Ovary (tissue), 9 donors: ENCODE measurements around the gene IRX6. TPM values are rescaled to one million over a fixed set of nuclear protein-coding genes. Genes with fewer than 3 reads are reported as not detected.

ENCODE experiments used
- DNase-seq, 5 donors: peaks; one replicate each; pipeline ENCODE4 v3.0.0-alpha.2; 2019 to 2020
- H3K27ac ChIP-seq, 2 donors: fragments of 200-600 bp; one replicate each; pipeline versions ENCODE4 v1.5.1 to v1.8.0; 2019 to 2022
- H3K27me3 ChIP-seq: fragments of 200-600 bp; one replicate; pipeline ENCODE4 v1.8.0; 2022
- H3K36me3 ChIP-seq: fragments of 200-600 bp; sonication (generic); one replicate; pipeline ENCODE4 v1.5.1; 2019
- H3K4me1 ChIP-seq: one replicate; pipeline ENCODE4 v1.8.1; 2013; ENCODE audit warnings: mild to moderate bottlenecking, moderate library complexity; ENCODE audit not compliant: insufficient read depth
- H3K4me3 ChIP-seq: fragments of 200-600 bp; sonication (generic); one replicate; pipeline ENCODE4 v1.5.1; 2017
- H3K9me3 ChIP-seq, 2 donors: fragments of 200-600 bp in 1 of 2; sonication (generic) in 1 of 2; one replicate each; pipeline versions ENCODE4 v1.5.1 to v1.8.1; 2013 to 2019; ENCODE audit warnings: mild to moderate bottlenecking in 1 of 2, moderate library complexity in 1 of 2
- CTCF ChIP-seq, 3 donors: fragments of 450-650 bp in 2 of 3; fragments of 200-600 bp in 1 of 3; IDR thresholded peaks; one replicate each; pipeline versions ENCODE4 v1.5.1 to v1.8.0; 2016 to 2022; ENCODE audit warnings: antibody characterized with exemption in 3 of 3, mild to moderate bottlenecking in 1 of 3
- EP300 ChIP-seq: sonication (generic); formaldehyde crosslinking; IDR thresholded peaks from one replicate; pipeline ENCODE4 v1.6.1; 2017; ENCODE audit warnings: antibody characterized with exemption
- POLR2A ChIP-seq: fragments of 450-650 bp; IDR thresholded peaks from one replicate; pipeline ENCODE4 v1.6.1; 2017; ENCODE audit warnings: antibody characterized with exemption, mild to moderate bottlenecking, moderate library complexity
- WGBS, 3 donors: extraction: QIAGEN DNeasy Blood & Tissue Kit in 1 of 3; methylation state at CpG; one replicate each; pipeline versions ENCODE4 v1.1.5 to v1.1.7; 2013 to 2017; 5-methylcytosine and 5-hydroxymethylcytosine counted together
- intact Hi-C, 4 donors: fragments of 100-400 bp; cut with DNase I; formaldehyde crosslinking; loops; one replicate each; pipeline versions ENCODE4 v1.11.0 to v1.15.1; 2022 to 2023
- polyA plus RNA-seq, 2 donors: library from polyadenylated mRNA; stranded (reverse); fragments of 200-250 nt in 1 of 2; fragments of 350-450 nt in 1 of 2; fragmentation: Illumina TruSeq in 1 of 2; extraction: RNeasy Lipid Tissue Mini Kit (QIAGEN cat#74804) in 1 of 2; gene quantifications; one replicate each; pipeline ENCODE4 v1.2.3, GENCODE V29; 2013 to 2014
- total RNA-seq, 7 donors: library from RNA; depleted of rRNA in 2 of 7; stranded (reverse); fragments of >200 nt in 2 of 7; fragmentation: NEBNext Ultra II Directional in 3 of 7; extraction: Animal tissue kit (Norgen Biotek cat#: 25700) in 3 of 7; gene quantifications; one replicate each; pipeline versions ENCODE4 v1.1.0 to v1.2.4, GENCODE V29; 2016 to 2023
- donor health status: DM: no; HTN: no; CAD: no; lungs with moderate emphysema.
- donor health status: DM: no; HTN: no; CAD: no.
- donor health status: Bipolar disorder and iron deficiency.
- donor health status: DM: yes; HTN: yes; CAD: no.
- donor health status: DM: no; HTN: no; CAD: no.
- donor health status: DM: yes; HTN: yes; CAD: no.

IRX6 gene
- total and polyA plus RNA-seq, 9 donors, result 0.06 to 0.80 (median 0.10) TPM; not detected in 3

DNA sequence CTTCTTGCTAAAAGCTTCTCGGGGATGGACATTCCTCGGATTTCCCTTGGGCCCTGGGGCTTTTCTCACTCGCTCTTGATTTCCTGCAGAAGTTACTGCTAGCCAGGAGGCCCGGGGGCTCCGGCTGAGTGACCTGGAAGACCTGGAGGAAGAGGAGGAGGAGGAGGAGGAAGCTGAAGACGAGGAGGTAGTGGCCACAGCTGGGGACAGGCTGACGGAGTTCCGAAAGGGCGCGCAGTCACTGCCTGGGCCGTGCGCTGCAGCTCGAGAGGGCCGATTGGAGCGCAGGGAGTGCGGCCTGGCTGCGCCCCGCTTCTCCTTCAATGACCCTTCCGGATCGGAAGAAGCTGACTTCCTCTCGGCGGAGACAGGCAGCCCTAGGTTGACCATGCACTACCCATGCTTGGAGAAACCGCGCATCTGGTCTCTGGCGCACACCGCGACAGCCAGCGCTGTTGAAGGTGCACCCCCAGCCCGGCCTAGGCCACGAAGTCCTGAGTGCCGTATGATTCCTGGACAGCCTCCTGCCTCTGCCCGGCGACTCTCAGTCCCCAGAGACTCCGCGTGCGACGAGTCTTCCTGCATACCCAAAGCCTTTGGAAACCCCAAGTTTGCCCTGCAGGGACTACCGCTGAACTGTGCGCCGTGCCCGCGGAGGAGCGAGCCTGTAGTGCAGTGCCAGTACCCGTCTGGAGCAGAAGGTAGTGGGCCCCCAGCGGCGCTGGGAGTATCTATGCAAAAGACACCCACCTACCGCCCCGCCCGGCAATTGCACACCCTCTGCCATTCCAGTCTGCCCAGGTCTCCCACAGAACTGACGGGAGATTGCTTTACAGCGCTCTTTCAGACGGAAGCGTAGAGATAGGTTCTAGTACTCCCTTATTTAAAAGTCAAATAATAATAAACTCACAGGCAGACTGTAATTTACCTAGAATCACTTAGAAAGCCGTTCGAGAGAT is 4.9 kb downstream of the IRX6 start:
- H3K4me3 ChIP-seq, result no peak overlapping the region
- no peaks in the 10 kb centered on the region for H3K27me3 ChIP-seq
- no peaks in the 10 kb centered on the region for H3K4me1 ChIP-seq
- H3K36me3 ChIP-seq, result no peaks in the 10 kb centered on the region
- 50 to 58% (median 51%) methylated on average over 54 to 55 of the region's 55 CpGs for WGBS, 3 donors
- H3K27ac ChIP-seq, result no peak overlapping the region
- intact Hi-C loops, result no loop called here
- no peak for DNase-seq
- TF ChIP-seq CTCF (IDR thresholded peaks at IDR 0.05) (no peak), POLR2A (no peak), EP300 (no peak)
- no peaks in the 10 kb centered on the region for H3K9me3 ChIP-seq

DNA sequence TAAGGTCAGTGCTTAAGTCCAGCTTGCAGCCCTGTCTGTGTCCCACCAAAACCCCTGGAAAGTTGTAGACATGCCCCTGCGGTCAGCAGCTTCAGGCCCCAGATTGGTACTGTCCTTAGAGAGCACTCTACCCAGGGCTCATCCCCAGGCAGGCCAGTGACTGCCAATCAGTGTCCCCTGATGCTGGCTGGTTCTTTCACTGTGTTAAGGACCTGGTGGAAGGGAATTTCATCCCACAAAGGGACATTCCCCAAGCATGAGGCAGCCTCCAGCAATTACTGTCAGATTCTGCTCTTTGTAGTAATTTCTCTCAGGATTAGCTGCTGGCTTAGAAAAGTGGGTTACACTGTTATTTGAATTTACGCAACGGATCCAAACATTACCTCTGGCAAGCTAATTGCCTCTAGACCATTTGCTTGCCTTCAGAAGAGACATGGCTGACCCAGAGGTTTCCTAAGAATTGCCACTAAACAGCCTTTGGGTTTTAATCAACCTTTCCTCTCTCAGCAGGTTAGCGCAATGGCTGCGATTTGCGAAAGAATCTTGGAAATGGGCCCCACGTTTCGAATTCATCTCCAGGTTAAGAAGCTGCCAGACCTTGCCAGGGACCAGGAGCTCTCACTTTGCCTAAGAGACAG is 5.9 kb downstream of the IRX6 start:
- intact Hi-C loops, result no loop called here
- no peaks in the 10 kb centered on the region for H3K36me3 ChIP-seq
- H3K27me3 ChIP-seq, result no peaks in the 10 kb centered on the region
- TF ChIP-seq EP300 (no peak), CTCF (IDR thresholded peaks at IDR 0.05) (no peak), POLR2A (no peak)
- DNase-seq, result no peak
- WGBS, 3 donors, result 63 to 71% (median 69%) methylated on average over 8 of the region's 8 CpGs
- no peaks in the 10 kb centered on the region for H3K9me3 ChIP-seq
- H3K4me3 ChIP-seq, result no peak overlapping the region
- no peaks in the 10 kb centered on the region for H3K4me1 ChIP-seq
- no peak overlapping the region for H3K27ac ChIP-seq

- Histone ChIP-seq H3K36me3 (no peaks in the 10 kb centered on the region), H3K4me1 (no peaks in the 10 kb centered on the region), H3K27ac (no peak overlapping the region), H3K4me3 (no peak overlapping the region), H3K9me3 (no peaks in the 10 kb centered on the region), H3K27me3 (no peaks in the 10 kb centered on the region)
- intact Hi-C loops, result no loop called here
- WGBS, 3 donors, result 27 to 39% (median 35%) methylated on average over 53 of the region's 53 CpGs
- DNase-seq, result no peak
- TF ChIP-seq EP300, result no peak
- no peak for TF ChIP-seq POLR2A
- no peak for TF ChIP-seq CTCF (IDR thresholded peaks at IDR 0.05)
Observed at GRCh38 chr16:55330781-55331647, 7.0 kb downstream of the IRX6 start.

DNA sequence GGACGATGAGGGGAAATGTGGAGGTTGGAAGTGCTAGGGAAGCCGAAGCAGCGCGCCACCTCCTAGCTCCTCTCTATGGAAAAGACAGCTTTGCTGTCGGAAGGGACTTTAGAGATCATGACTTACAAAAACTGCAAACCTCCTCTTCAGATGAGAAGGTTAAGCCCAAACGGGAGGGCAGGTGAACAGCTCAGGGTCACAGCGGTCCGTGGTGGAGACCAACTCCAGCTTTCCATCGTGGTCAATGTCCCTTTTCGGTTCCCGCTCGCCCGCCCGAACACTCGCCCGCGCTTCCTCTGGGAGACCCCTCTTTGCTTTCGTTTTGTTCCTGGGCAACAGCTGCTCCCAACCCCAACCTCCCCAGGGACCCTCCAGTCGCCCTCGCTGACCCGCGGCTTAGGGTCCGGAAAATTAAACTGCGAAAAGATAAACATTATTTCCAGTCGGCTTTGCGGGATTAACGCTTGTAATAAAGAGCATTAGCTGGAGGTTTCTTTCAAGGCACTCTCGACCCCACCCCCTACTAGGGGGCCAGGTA is 7.7 kb downstream of the IRX6 start:
- no peak for DNase-seq
- no peaks in the 10 kb centered on the region for H3K4me1 ChIP-seq
- H3K27ac ChIP-seq, result no peak overlapping the region
- H3K4me3 ChIP-seq, result no peak overlapping the region
- intact Hi-C loops, result loop anchor here in 1 of 4 donors (1.0 kb wide), 1 partner anchor 33 kb away; no protein-coding TSS in a partner anchor
- WGBS, 3 donors, result 39 to 48% (median 42%) methylated on average over 28 of the region's 28 CpGs
- no peak for TF ChIP-seq EP300
- no peak for TF ChIP-seq POLR2A
- no peak for TF ChIP-seq CTCF (IDR thresholded peaks at IDR 0.05)
- H3K27me3 ChIP-seq, result no peaks in the 10 kb centered on the region
- no peaks in the 10 kb centered on the region for H3K9me3 ChIP-seq
- no peaks in the 10 kb centered on the region for H3K36me3 ChIP-seq
